NT2/D1 (cell line): Measurements from ENCODE around the gene SYNE2.

Experiments used
- DNase-seq: peaks from one replicate; pipeline ENCODE4 v3.0.0-alpha.2; 2011; ENCODE audit warnings: low read depth, low spot score
- H3K27me3 ChIP-seq: 2 replicates; pipeline ENCODE4 v1.6.0; 2011; ENCODE audit warnings: mild to moderate bottlenecking; ENCODE audit not compliant: insufficient read length, insufficient read depth
- H3K36me3 ChIP-seq: 2 replicates; pipeline ENCODE4 v1.6.1; 2011; ENCODE audit warnings: mild to moderate bottlenecking, low read length, mixed read lengths; ENCODE audit not compliant: insufficient read depth, insufficient read length
- H3K4me1 ChIP-seq: 2 replicates; pipeline ENCODE4 v1.5.1; 2011; ENCODE audit not compliant: insufficient read depth, insufficient read length
- H3K4me3 ChIP-seq: 2 replicates; pipeline ENCODE4 v1.5.1; 2011; ENCODE audit warnings: low read depth; ENCODE audit not compliant: insufficient read length
- H3K9ac ChIP-seq: 2 replicates; pipeline ENCODE4 v1.6.0; 2011; ENCODE audit warnings: low read depth; ENCODE audit not compliant: insufficient read length
- H3K9me3 ChIP-seq: 2 replicates; pipeline ENCODE4 v1.5.1; 2011; ENCODE audit warnings: mild to moderate bottlenecking, low read length; ENCODE audit not compliant: insufficient read depth
- SUZ12 ChIP-seq: IDR thresholded peaks from 2 replicates; pipeline ENCODE4 v1.6.1; 2011; ENCODE audit not compliant: insufficient read length, insufficient read depth; ENCODE audit errors: extremely low read depth
- YY1 ChIP-seq: IDR thresholded peaks from 2 replicates; pipeline ENCODE4 v1.6.1; 2011; ENCODE audit not compliant: insufficient read length, insufficient read depth
- ZNF274 ChIP-seq: IDR thresholded peaks from 2 replicates; pipeline ENCODE4 v1.6.1; 2011; ENCODE audit warnings: mild to moderate bottlenecking, low read depth, low read length

Gene SYNE2

DNA sequence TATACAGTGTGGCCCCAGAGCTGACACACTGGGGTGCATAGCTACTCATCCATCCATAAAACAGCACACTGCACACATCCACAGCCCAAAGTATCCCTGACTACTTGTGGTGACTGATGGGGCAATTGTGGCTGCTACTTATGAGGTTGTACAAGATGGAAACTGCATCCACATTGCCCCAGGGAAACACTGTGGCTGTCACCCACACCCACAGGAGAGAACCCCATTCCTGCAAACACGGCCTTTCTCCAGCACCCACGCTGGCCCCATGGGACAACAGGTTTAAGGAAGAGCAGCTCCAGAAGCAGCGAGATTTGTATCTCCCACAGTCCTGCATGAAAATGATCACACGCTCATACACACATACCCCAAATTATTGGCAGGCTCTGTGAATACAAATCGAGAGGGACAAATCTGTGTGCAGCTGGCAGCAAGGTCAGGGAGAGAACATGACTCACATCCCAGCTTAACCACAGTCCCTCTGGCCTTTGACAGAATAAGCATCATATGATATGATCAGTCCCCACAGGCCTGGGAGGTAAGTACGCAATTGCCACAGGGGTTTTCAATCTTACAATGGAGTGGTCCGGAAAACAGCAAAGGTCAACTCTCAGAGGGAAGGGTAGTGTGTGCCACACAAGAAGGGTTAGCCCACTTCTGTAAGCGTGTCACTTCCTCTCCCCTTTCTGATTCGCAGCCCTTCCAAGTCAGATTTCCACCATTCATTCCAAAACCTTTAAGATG lies 379.5 kb downstream of the SYNE2 start:
- Histone ChIP-seq H3K4me1 (no peaks in the 10 kb centered on the region), H3K27me3 (no peaks in the 10 kb centered on the region), H3K9ac (no peak overlapping the region), H3K4me3 (no peak overlapping the region), H3K9me3 (no peaks in the 10 kb centered on the region), H3K36me3 (peaks cover 7% of the 10 kb centered on the region)
- no peak for DNase-seq
- no peak for TF ChIP-seq SUZ12
- no peak for TF ChIP-seq YY1
- no peak for TF ChIP-seq ZNF274

DNA sequence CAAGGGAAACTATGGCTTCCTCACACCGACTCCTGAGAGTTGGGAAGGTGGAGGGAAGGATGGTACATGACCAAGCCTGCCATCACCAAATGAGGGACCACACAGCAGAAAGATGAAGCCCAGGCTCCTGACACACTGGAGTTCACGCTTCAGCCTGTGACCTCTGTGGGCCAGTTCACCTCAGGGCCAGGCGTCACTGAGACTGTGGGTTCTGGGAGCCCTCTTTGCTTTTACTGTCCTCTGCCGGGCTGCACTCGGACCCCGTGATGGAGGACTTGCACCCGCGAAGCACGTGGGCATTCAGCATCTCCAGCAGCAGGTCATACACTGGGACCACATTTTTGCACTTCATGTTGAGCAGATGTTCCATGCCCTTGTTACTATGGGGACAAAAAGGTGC lies 380.1 kb downstream of the SYNE2 start:
- Histone ChIP-seq H3K9me3 (no peaks in the 10 kb centered on the region), H3K4me3 (no peak overlapping the region), H3K36me3 (peaks cover 5% of the 10 kb centered on the region), H3K27me3 (no peaks in the 10 kb centered on the region), H3K4me1 (no peaks in the 10 kb centered on the region), H3K9ac (no peak overlapping the region)
- TF ChIP-seq ZNF274 (no peak), SUZ12 (no peak), YY1 (no peak)
- no peak for DNase-seq

DNA sequence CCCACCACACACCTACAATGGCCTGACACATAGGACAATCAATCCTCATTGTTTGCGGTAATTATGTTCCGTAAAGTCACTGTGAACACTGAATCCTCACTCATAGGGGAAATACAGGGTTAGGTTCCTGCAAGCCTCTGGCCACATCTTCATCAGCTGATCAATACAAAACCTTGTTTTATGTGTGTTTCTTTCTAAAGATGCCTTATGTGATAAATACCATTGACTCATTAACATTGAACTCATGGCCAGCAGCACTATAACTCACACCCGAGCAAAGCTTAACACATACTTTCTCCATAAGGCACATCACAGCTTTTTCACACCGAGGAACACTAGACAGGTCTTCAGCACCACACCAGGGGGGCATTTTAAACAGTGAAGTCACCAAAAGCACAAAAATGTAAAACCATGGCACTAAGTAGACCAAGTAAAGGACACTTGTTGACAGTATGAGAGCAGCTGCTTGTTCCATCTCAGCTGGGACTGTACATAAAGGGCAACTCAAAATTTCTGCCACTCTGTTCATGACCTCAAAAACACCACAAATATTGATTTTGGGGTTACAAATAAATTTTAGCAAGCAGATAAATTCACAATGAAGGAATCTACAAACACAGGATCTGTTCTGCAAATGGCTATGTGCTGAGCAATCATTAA lies 380.9 kb downstream of the SYNE2 start:
- Histone ChIP-seq H3K4me1 (no peaks in the 10 kb centered on the region), H3K27me3 (no peaks in the 10 kb centered on the region), H3K36me3 (peaks cover 5% of the 10 kb centered on the region), H3K4me3 (no peak overlapping the region), H3K9me3 (no peaks in the 10 kb centered on the region), H3K9ac (no peak overlapping the region)
- no peak for DNase-seq
- TF ChIP-seq YY1 (no peak), SUZ12 (no peak), ZNF274 (no peak)

DNA sequence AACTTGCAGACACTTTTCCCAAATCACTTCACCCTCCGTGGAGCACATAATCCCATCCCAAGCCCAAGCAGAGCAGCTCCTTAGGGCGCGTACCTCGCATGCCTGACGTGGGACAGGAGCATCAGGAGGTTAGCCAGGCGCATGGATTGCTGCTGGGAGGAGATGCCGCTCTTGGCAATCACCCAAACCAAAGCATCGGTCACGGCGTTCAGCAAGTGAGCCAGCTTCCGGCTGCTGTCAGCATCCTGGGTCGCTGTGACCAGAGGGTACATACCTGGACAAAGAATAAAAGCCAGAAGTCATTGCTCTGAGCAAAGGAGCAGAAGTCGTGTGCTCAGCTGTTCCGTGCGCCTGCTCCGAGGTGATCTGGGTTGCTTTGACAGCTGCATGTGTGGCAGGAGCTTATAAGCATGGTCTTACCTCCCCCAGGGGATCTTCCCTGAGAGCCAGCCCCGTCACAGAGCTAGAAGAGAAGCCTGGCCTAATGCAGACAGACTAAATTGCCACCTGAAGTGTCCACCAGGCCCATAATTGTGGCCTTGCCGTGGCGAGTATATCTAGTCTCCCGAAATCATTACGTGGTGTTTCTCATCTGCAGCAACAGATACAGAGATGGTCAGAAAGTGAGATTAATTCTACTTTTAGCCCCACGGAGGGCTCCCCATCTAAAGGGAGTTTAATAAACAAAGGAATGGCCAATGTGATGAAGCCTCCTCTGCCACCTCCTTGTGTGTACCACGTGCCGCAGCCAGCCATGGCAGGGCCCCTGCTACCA lies 382.3 kb downstream of the SYNE2 start:
- TF ChIP-seq ZNF274 (no peak), SUZ12 (no peak), YY1 (no peak)
- no peaks in the 10 kb centered on the region for H3K9me3 ChIP-seq
- DNase-seq = no peak
- no peak overlapping the region for H3K4me3 ChIP-seq
- H3K27me3 ChIP-seq = no peaks in the 10 kb centered on the region
- no peaks in the 10 kb centered on the region for H3K36me3 ChIP-seq
- no peaks in the 10 kb centered on the region for H3K4me1 ChIP-seq
- H3K9ac ChIP-seq = no peak overlapping the region

DNA sequence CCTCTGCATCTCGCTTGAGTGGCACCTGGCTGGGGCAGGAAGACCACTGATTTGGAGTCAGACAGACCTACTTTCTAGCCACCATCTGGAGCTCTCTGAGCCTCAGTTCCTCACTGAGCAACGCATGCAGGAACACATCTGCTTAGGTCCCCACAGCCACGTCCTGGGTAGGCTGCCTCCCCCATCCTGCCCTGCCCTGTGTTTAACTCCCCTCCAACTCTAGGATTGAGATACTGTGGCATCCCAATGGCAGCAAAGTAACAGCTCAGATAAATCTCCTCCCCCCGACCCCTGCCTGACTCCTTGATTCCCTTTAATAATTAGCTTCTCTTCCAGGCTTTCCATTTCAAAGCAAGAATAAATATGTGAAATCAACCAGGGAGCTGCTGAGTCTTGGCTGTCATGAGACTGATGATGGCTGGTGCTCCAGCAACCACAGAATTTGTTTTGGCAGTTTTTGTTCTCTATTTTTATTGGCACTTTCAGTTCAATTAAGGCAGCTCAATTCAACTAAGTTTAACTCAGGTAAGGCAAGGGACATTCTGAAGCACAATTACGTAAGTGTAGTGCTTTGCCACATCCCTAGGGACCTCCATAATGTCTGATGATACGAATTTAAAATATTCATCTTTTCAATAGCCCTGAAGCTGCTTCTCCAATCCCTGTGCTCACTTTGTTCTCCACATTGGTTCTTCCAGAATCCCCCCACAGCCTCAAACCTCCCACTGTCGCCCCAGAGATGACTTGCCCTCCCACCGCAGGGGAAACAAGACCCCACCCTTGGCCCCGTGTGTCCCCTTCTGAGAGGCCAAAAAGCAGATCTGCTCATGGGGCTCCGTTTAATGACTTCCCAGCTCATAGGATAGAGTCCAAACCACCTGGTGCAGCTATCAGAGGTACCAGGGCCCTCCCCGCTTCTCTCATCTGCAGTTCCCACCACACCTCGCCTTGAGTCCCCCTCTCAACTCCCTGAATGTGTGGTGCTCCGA lies 383.1 kb downstream of the SYNE2 start:
- no peak for TF ChIP-seq YY1
- TF ChIP-seq SUZ12 = no peak
- no peak for TF ChIP-seq ZNF274
- DNase-seq = no peak
- Histone ChIP-seq H3K36me3 (no peaks in the 10 kb centered on the region), H3K4me1 (no peaks in the 10 kb centered on the region), H3K4me3 (no peak overlapping the region), H3K27me3 (no peaks in the 10 kb centered on the region), H3K9ac (no peak overlapping the region), H3K9me3 (no peaks in the 10 kb centered on the region)

DNA sequence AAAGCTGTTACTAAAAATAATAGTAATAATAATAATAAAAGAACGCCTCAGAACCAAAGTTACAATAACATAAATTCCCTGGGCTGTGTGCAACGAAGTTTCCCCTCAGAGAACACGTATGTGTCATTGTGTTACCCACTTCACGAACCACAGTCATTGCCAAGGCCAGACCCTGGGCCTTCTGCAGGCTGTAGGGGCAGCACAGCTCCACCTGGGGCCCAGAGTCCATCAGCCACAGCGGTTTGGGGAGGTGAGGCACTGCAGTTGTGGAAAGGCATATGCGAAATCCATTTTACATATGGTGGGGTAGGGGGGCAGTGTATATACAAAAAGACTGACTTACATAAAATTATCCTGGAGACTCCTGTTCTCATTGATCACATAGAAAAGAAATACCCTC lies 385.2 kb downstream of the SYNE2 start:
- Histone ChIP-seq H3K9me3 (no peaks in the 10 kb centered on the region), H3K27me3 (no peaks in the 10 kb centered on the region), H3K4me3 (no peak overlapping the region), H3K36me3 (no peaks in the 10 kb centered on the region), H3K9ac (no peak overlapping the region), H3K4me1 (no peaks in the 10 kb centered on the region)
- DNase-seq = no peak
- TF ChIP-seq ZNF274 (no peak), SUZ12 (no peak), YY1 (no peak)
